B cell (primary cell): ENCODE results near the gene GIGYF1. TPM values are rescaled to one million over a fixed set of nuclear protein-coding genes. Genes with fewer than 3 reads are reported as not detected.
"Not testable (repeated sequence)": the region's sequence is repeated elsewhere in the genome, so short reads cannot be mapped to it uniquely, and the experiment has no call there.

Experiments used
- ATAC-seq: fragments of 200-7000 bp; cut with Tn5 transposase; one replicate; pipeline ENCODE4 v1.10.0; 2021; ENCODE audit warnings: low read depth, mild to moderate bottlenecking, moderate number of reproducible peaks, moderate library complexity
- CTCF ChIA-PET: fragments of 350-600 bp; sonication (Branson Sonifier 250); formaldehyde crosslinking; loops from one replicate; lab custom pipeline; 2021; ENCODE audit warnings: antibody characterized with exemption, inconsistent platforms; lab: Charles Lee
- POLR2A ChIA-PET: fragments of 350-600 bp; sonication (Branson Sonifier 250); formaldehyde crosslinking; loops from one replicate; lab custom pipeline; 2021; ENCODE audit warnings: antibody characterized with exemption; lab: Charles Lee
- DNase-seq: peaks from one replicate; pipeline ENCODE4 v3.0.0; 2013
- H2AFZ ChIP-seq: 2 replicates; pipeline ENCODE4 v1.6.1; 2012; ENCODE audit warnings: mild to moderate bottlenecking, low read depth, low read length; ENCODE audit not compliant: insufficient read depth, poor library complexity, severe bottlenecking
- H3K27ac ChIP-seq, 2 donors: 1 replicate in 1 of 2; 2 replicates in 1 of 2; pipeline ENCODE4 v1.5.1; 2012 to 2013; ENCODE audit warnings: low read length in 2 of 2, mild to moderate bottlenecking in 2 of 2, moderate library complexity in 1 of 2
- H3K27me3 ChIP-seq, 4 experiments: fragments of 200-600 bp in 1 of 4; sonication (generic) in 1 of 4; replicated peaks in 1 of 4; 1 replicate in 2 of 4; 2 replicates in 2 of 4; pipeline versions ENCODE4 v1.6.1 to v1.7.0; 2013 to 2016; ENCODE audit warnings: low read length in 3 of 4, mild to moderate bottlenecking in 2 of 4, mixed read lengths in 1 of 4, moderate library complexity in 1 of 4; ENCODE audit not compliant: insufficient read depth in 4 of 4, control insufficient read depth in 3 of 4; ENCODE audit errors: control extremely low read depth in 1 of 4
- H3K36me3 ChIP-seq, 2 experiments: replicated peaks in 1 of 2; 1 replicate in 1 of 2; 2 replicates in 1 of 2; pipeline versions ENCODE4 v1.6.1 to v1.7.1; 2013; ENCODE audit warnings: low read length in 1 of 2; ENCODE audit not compliant: insufficient read depth in 2 of 2, control insufficient read depth in 1 of 2; ENCODE audit errors: control extremely low read depth in 1 of 2, extremely low read depth in 1 of 2
- H3K4me1 ChIP-seq, 2 donors: fragments of 200-600 bp in 1 of 2; sonication (generic) in 1 of 2; 1 replicate in 1 of 2; 2 replicates in 1 of 2; pipeline versions ENCODE4 v1.5.1 to v1.6.1; 2013 to 2017; ENCODE audit warnings: low read length in 2 of 2; ENCODE audit not compliant: control insufficient read depth in 2 of 2, insufficient read depth in 2 of 2
- H3K4me2 ChIP-seq: replicated peaks from 2 replicates; pipeline ENCODE3; 2012; ENCODE audit warnings: mild to moderate bottlenecking, low read depth, low read length; ENCODE audit not compliant: poor library complexity, severe bottlenecking
- H3K4me3 ChIP-seq, 5 experiments: fragments of 200-600 bp in 1 of 5; sonication (generic) in 1 of 5; 1 replicate in 3 of 5; 2 replicates in 2 of 5; pipeline versions ENCODE4 v1.5.1 to v1.7.0; 2011 to 2016; ENCODE audit warnings: low read length in 4 of 5, mild to moderate bottlenecking in 4 of 5, low read depth in 2 of 5, control low read depth in 1 of 5, moderate library complexity in 1 of 5; ENCODE audit not compliant: insufficient read depth in 1 of 5; ENCODE audit errors: control extremely low read depth in 1 of 5, extremely low read depth in 1 of 5
- H3K79me2 ChIP-seq: fragments of 200-600 bp; sonication (generic); one replicate; pipeline ENCODE4 v1.6.0; 2016; ENCODE audit warnings: low read length; ENCODE audit not compliant: control insufficient read depth, insufficient read depth
- H3K9ac ChIP-seq: fragments of 200-600 bp; sonication (generic); 2 replicates; pipeline ENCODE4 v1.6.1; 2017; ENCODE audit warnings: mild to moderate bottlenecking, low read length, moderate library complexity
- H3K9me3 ChIP-seq, 3 donors: one replicate each; pipeline versions ENCODE4 v1.6.1 to v1.7.1; 2013; ENCODE audit warnings: low read length in 2 of 3; ENCODE audit not compliant: control insufficient read depth in 2 of 3, insufficient read depth in 1 of 3; ENCODE audit errors: control extremely low read depth in 1 of 3
- H4K20me1 ChIP-seq: 2 replicates; pipeline ENCODE4 v1.6.0; 2012; ENCODE audit warnings: mild to moderate bottlenecking, low read length; ENCODE audit not compliant: insufficient read depth, control insufficient read depth, poor library complexity, severe bottlenecking
- H3K27ac Mint-ChIP-seq: one replicate; pipeline ENCODE4 v1.8.0; 2021; ENCODE audit warnings: mixed read lengths
- H3K27me3 Mint-ChIP-seq: one replicate; pipeline ENCODE4 v1.8.0; 2021; ENCODE audit warnings: mixed read lengths
- H3K4me1 Mint-ChIP-seq: one replicate; pipeline ENCODE4 v1.8.0; 2021; ENCODE audit warnings: mixed read lengths
- H3K4me3 Mint-ChIP-seq: one replicate; pipeline ENCODE4 v1.8.0; 2021; ENCODE audit warnings: mixed read lengths
- H3K9me3 Mint-ChIP-seq: one replicate; pipeline ENCODE4 v1.8.0; 2022; ENCODE audit warnings: mixed read lengths; ENCODE audit not compliant: insufficient read depth
- EZH2 ChIP-seq: IDR thresholded peaks from 2 replicates; pipeline ENCODE4 v1.6.1; 2012; ENCODE audit warnings: borderline replicate concordance, low read depth, mild to moderate bottlenecking, moderate library complexity, low read length; ENCODE audit not compliant: insufficient read depth, poor library complexity, severe bottlenecking
- WGBS: methylation state at CpG from one replicate; pipeline ENCODE4 v1.1.5; 2013; ENCODE audit warnings: missing lambda C conversion rate; ENCODE audit not compliant: insufficient coverage; 5-methylcytosine and 5-hydroxymethylcytosine counted together
- intact Hi-C: fragments of 100-400 bp; cut with micrococcal nuclease; formaldehyde crosslinking; loops from one replicate; pipeline ENCODE4 v1.10.0; 2022
- polyA plus RNA-seq: library from polyadenylated mRNA; depleted of rRNA; stranded (reverse); fragments of >200 nt; gene quantifications from 2 replicates; pipeline ENCODE4 v1.2.3, GENCODE V29; 2012
- total RNA-seq, 2 donors: library from RNA; stranded (reverse); fragments of 120-200 nt in 1 of 2; gene quantifications; 1 replicate in 1 of 2; 2 replicates in 1 of 2; pipeline versions ENCODE4 v1.2.3 to v1.2.4, GENCODE V29; 2013 to 2022
- TF ChIP-seq, protein P1 (sequence below): fragments of 200-600 bp; IDR thresholded peaks from one replicate; pipeline ENCODE4 v1.8.0; 2022; ENCODE audit warnings: antibody characterized with exemption, mild to moderate bottlenecking

The GIGYF1 gene
- total and polyA plus RNA-seq, 2 donors (not counting 1 experiment from before 2014, with no cell fraction given) = 45.9 to 134 TPM

- Histone ChIP-seq H3K4me3 (no peak overlapping the region), H3K9ac (no peak overlapping the region), H3K4me2 (no peak overlapping the region), H3K4me1 (peaks cover 0 to 7% of the 10 kb centered on the region in 2 donors), H2AFZ (no peak overlapping the region), H4K20me1 (no peaks in the 10 kb centered on the region), H3K9me3 (no peaks in the 10 kb centered on the region), H3K27me3 (peaks cover 0 to 39% (median 8%) of the 10 kb centered on the region in 4 experiments), H3K27ac (no peak overlapping the region), H3K79me2 (no peaks in the 10 kb centered on the region), H3K36me3 (no peaks in the 10 kb centered on the region)
- H3K27me3 Mint-ChIP-seq = peaks cover 36% of the 10 kb centered on the region
- intact Hi-C loops = no loop called here
- ChIA-PET POLR2A (no interaction called here), CTCF (interaction anchor here (1.2 to 5.6 kb wide), 4 partner anchors 11 to 163 kb away, joined by 5 to 30 read pairs (median 13); partner anchors contain the start of genes POP7 and SLC12A9)
- 78% methylated on average over 10 of the region's 12 CpGs for WGBS
- DNase-seq (no peak), ATAC-seq (no peak)
- H3K27ac Mint-ChIP-seq = no peak overlapping the region
- H3K4me3 Mint-ChIP-seq = no peak overlapping the region
- no peak for TF ChIP-seq EZH2
- TF ChIP-seq, protein P1, sequence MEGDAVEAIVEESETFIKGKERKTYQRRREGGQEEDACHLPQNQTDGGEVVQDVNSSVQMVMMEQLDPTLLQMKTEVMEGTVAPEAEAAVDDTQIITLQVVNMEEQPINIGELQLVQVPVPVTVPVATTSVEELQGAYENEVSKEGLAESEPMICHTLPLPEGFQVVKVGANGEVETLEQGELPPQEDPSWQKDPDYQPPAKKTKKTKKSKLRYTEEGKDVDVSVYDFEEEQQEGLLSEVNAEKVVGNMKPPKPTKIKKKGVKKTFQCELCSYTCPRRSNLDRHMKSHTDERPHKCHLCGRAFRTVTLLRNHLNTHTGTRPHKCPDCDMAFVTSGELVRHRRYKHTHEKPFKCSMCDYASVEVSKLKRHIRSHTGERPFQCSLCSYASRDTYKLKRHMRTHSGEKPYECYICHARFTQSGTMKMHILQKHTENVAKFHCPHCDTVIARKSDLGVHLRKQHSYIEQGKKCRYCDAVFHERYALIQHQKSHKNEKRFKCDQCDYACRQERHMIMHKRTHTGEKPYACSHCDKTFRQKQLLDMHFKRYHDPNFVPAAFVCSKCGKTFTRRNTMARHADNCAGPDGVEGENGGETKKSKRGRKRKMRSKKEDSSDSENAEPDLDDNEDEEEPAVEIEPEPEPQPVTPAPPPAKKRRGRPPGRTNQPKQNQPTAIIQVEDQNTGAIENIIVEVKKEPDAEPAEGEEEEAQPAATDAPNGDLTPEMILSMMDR = no peak
- no peaks in the 10 kb centered on the region for H3K9me3 Mint-ChIP-seq
- H3K4me1 Mint-ChIP-seq = peaks cover 3% of the 10 kb centered on the region
Observed at GRCh38 chr7:100726996-100727761, 33.1 kb upstream of the GIGYF1 start.

- H3K4me1 Mint-ChIP-seq, intact Hi-C loops, H3K27ac ChIP-seq, H3K27ac Mint-ChIP-seq, H3K4me3 Mint-ChIP-seq, H3K9ac ChIP-seq, DNase-seq, H3K36me3 ChIP-seq, H3K4me3 ChIP-seq, H3K4me2 ChIP-seq, H3K9me3 Mint-ChIP-seq, H3K9me3 ChIP-seq, H3K79me2 ChIP-seq, H2AFZ ChIP-seq, H4K20me1 ChIP-seq, ATAC-seq: not testable (repeated sequence)
- Histone ChIP-seq H3K27me3 (peaks cover 0 to 64% (median 19%) of the 10 kb centered on the region in 4 experiments), H3K4me1 (peaks cover 10 to 13% of the 10 kb centered on the region in 2 donors)
- peaks cover 51% of the 10 kb centered on the region for H3K27me3 Mint-ChIP-seq
- POLR2A ChIA-PET = interaction anchor here (0.7 kb wide), 1 partner anchor 202 kb away, joined by 3 read pairs; no protein-coding TSS in a partner anchor
- WGBS = no CpG with 5 or more reads among the region's 2 CpGs
- CTCF ChIA-PET = interaction anchor here (0.5 to 5.6 kb wide), 9 partner anchors 19 to 255 kb away, joined by 3 to 30 read pairs (median 3); partner anchors contain the start of gene POP7
Observed at GRCh38 chr7:100724364-100724763, 30.3 kb upstream of the GIGYF1 start.
